Measurements from ENCODE around the gene WHRN.

Gene WHRN

DNA sequence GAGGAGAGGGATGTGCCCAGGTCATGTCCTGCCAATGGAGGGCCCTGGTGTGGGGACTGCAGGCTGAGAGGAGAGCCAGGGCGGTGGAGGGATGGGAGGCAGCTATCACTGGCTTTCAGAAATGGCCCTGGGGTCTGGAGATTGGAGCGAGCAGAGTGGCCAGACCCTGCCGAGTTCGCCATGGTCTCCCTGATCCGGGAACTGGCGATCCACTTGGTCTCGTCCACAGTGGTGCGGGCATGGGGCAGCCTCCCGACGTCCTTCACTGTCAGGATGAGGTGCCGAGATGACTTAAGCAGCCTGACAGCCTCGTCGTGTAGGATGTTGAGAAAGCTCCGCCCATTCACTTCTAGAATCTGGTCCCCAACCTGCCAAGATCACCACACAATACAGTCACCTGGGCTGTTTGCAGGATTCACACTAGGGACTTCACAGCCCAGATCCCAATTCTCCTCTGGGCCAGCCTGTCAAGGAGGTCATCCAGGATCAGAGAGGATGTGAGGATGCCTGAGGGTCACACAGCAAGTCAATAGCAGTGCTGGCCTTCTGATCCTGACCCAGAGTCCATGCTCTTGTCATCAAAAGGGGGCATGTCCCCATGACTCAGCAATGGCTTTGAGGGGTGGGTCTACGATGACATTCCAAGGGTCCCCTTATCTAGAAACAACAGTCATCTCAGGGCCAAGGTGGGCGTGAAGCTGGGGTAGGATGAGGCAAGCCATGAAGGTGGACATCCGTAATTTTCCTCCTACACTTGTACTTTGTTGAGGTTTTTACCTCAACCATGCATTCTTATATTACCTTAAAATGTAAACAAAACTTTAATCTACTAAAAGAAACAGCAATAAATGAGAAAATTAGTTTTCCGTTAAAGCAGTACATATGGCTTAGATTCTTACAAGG is 79.0 kb downstream of the WHRN start:
- no peak overlapping the region for H3K4me3 Mint-ChIP-seq
- no peak overlapping the region for H3K27ac Mint-ChIP-seq
- ATAC-seq (no peak), DNase-seq (no peak)
- H3K36me3 Mint-ChIP-seq (ENCODE audit: low read depth): no peaks in the 10 kb centered on the region
- no peaks in the 10 kb centered on the region for H3K4me1 Mint-ChIP-seq
- H3K27me3 Mint-ChIP-seq: no peaks in the 10 kb centered on the region
- no peaks in the 10 kb centered on the region for H3K9me3 Mint-ChIP-seq

DNA sequence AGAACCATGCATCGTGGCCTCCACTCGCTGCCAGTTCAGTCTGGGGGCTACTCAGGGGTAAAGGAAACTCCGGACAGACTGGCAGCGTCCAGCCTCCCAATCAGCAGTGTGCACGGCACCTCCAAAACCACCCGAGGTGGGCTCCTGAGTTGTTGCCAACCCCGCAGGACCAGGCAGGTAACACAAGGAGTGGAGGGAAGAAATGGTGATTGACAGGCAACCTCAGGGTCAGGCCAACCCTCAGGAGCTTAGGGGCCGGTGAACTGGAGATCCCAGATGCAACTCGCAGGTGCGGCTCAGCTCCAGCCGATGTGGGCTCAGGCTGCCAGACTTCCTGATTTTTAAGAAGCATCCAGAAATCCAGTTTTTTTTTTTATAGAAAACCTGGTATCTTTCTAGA is 80.1 kb downstream of the WHRN start:
- H3K4me1 Mint-ChIP-seq: no peaks in the 10 kb centered on the region
- no peaks in the 10 kb centered on the region for H3K36me3 Mint-ChIP-seq (ENCODE audit: low read depth)
- DNase-seq (no peak), ATAC-seq (no peak)
- H3K9me3 Mint-ChIP-seq: no peaks in the 10 kb centered on the region
- no peak overlapping the region for H3K4me3 Mint-ChIP-seq
- no peaks in the 10 kb centered on the region for H3K27me3 Mint-ChIP-seq
- no peak overlapping the region for H3K27ac Mint-ChIP-seq

DNA sequence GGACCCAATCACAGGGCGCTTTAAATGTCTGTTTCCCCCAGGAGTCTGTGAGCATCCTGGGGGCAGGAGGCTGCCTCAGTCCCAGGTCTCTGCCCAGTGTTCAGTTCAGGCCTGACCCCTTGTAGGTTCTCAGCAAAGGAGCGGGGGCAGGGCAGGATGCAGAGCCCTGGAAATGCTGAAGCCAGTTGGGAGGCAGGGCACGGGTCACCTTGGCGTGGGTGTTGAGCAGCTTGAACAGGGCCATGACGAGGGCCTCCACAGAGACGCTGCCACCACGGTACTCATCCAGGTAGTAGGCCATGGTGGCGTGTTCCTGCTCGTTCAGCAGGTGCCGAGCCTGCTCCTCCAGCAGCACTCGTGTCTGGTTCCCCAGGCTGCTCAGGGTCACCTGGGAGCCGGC is 81.1 kb downstream of the WHRN start:
- H3K27ac Mint-ChIP-seq: no peak overlapping the region

DNA sequence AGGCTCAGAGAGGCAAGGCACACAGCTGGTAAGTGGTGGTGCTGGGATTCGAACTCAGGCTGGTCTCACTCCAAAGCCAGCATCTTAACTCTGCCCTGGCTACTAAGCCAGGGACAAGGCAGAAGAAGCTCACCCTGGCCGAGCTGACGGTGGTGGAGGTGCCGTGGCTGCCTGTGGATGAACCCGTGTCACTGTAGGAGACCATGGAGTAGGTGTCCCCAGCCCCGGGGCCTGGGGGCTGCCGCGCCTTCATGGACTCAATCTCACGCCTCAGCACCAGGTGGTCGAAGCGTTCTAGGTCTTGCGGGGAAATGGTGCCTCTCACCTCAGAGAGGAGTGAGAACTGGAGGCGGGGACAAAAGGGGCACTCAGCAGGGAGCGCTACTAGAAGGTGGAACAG is 82.1 kb downstream of the WHRN start:
- H3K36me3 Mint-ChIP-seq (ENCODE audit: low read depth): no peaks in the 10 kb centered on the region
- H3K27me3 Mint-ChIP-seq: no peaks in the 10 kb centered on the region
- ATAC-seq (no peak), DNase-seq (no peak)
- H3K4me1 Mint-ChIP-seq: no peaks in the 10 kb centered on the region
- no peak overlapping the region for H3K4me3 Mint-ChIP-seq
- H3K9me3 Mint-ChIP-seq: no peaks in the 10 kb centered on the region
- H3K27ac Mint-ChIP-seq: no peak overlapping the region

More for the DNA sequence above, 81.1 kb downstream of the WHRN start:
- Mint-ChIP-seq H3K4me1 (no peaks in the 10 kb centered on the region), H3K36me3 (ENCODE audit: low read depth) (no peaks in the 10 kb centered on the region), H3K27me3 (no peaks in the 10 kb centered on the region), H3K9me3 (no peaks in the 10 kb centered on the region), H3K4me3 (no peak overlapping the region)
- ATAC-seq: no peak
- DNase-seq: no peak

DNA sequence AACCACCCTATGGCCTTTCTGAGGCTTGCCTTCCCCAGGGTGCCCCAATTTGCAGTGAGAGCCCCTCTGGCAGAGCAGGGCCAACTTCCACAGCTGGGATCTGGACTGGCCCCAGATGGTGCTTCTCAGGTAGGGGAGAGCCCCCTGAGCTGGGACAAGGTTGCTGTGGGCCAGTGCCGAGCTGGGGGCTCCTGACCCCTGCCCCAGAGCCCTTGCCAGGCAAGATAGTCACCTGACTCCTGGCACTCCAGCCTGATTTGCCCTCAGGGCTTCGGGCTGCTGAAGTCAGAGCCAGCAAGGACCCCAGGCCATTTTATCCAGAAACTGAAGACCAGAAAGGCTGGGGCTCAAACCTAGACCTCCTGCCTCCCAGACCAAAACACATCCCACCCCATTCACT is 84.1 kb downstream of the WHRN start:
- ATAC-seq (no peak), DNase-seq (no peak)
- Mint-ChIP-seq H3K9me3 (no peaks in the 10 kb centered on the region), H3K36me3 (ENCODE audit: low read depth) (peaks cover 2% of the 10 kb centered on the region), H3K4me3 (no peak overlapping the region), H3K27ac (no peak overlapping the region), H3K27me3 (no peaks in the 10 kb centered on the region), H3K4me1 (peaks cover 2% of the 10 kb centered on the region)

- Mint-ChIP-seq H3K4me1 (peaks cover 2% of the 10 kb centered on the region), H3K27ac (no peak overlapping the region), H3K36me3 (ENCODE audit: low read depth) (peaks cover 2% of the 10 kb centered on the region), H3K27me3 (no peaks in the 10 kb centered on the region), H3K9me3 (no peaks in the 10 kb centered on the region), H3K4me3 (no peak overlapping the region)
- ATAC-seq: no peak
- DNase-seq: no peak
Observed at GRCh38 chr9:114419796-114420195, 85.5 kb downstream of the WHRN start.

DNA sequence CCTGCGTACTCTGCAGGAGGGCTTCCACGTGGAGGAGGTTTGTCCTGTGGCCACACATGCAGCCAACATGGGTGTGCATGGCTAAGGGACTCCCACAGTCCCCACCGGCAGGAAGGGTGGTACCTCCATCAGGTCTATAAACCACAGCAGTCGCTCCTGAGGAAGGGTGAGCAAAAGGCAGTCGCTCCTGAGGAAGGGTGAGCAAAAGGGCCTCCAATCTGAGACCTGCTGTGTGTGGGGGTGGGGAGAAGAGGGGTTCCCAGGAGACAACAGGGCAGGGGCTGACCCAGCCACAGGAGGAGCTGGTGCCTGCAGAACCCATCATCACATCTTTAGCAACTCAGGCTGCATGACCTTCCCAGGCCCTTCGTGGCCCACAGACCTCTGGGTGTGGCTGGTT is 87.2 kb downstream of the WHRN start:
- peaks cover 2% of the 10 kb centered on the region for H3K36me3 Mint-ChIP-seq (ENCODE audit: low read depth)
- H3K27ac Mint-ChIP-seq: no peak overlapping the region
- peaks cover 2% of the 10 kb centered on the region for H3K4me1 Mint-ChIP-seq
- no peak overlapping the region for H3K4me3 Mint-ChIP-seq
- H3K27me3 Mint-ChIP-seq: no peaks in the 10 kb centered on the region
- no peak for DNase-seq
- no peaks in the 10 kb centered on the region for H3K9me3 Mint-ChIP-seq
- ATAC-seq: no peak

DNA sequence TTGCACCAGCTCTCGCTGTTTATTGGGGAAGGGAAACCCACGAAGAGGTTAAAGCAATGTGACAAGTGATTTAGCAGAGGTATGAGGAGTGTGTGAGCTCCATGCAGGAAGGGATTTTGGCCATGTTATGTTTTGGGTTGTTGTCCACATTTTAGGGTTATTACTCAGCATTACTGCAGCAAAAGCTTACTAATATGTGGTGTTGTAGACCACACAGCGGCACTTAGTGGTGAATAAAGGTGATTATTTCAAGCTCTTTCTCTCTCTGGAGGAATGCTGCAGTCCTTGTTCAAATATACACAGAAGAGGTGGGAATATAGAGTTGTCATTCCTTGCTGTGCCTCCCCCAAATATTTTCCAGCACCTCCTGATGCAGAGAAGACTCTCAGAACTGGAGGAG is 87.8 kb downstream of the WHRN start:
- H3K4me1 Mint-ChIP-seq: peaks cover 2% of the 10 kb centered on the region
- no peak overlapping the region for H3K27ac Mint-ChIP-seq
- H3K36me3 Mint-ChIP-seq (ENCODE audit: low read depth): peaks cover 2% of the 10 kb centered on the region
- ATAC-seq: no peak
- no peak overlapping the region for H3K4me3 Mint-ChIP-seq
- DNase-seq: no peak
- no peaks in the 10 kb centered on the region for H3K9me3 Mint-ChIP-seq
- H3K27me3 Mint-ChIP-seq: no peaks in the 10 kb centered on the region

GRCh38 chr9:114416906-114417305 is 88.4 kb downstream of the WHRN start:
- Mint-ChIP-seq H3K36me3 (ENCODE audit: low read depth) (peaks cover 2% of the 10 kb centered on the region), H3K27ac (no peak overlapping the region), H3K4me1 (peaks cover 2% of the 10 kb centered on the region), H3K9me3 (no peaks in the 10 kb centered on the region), H3K4me3 (no peak overlapping the region), H3K27me3 (no peaks in the 10 kb centered on the region)
- DNase-seq (no peak), ATAC-seq (no peak)

DNA sequence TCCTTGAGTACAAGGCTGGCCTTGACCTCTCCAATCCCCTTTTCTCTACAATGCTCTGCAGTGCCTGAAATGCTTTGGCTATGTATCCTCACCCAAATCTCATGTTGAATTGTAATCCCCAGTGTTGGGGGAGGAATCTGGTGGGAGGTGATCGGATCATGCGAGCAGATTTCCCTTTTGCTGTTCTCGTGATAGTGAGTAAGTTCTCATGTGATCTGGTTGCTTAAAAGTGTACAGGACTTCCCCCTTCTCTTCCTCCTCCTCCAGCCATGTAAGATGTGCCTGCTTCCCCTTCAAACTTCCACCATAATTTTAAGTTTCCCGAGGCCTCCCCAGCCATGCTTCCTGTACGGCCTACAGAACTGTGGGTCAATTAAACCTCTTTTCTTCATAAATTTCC is 89.0 kb downstream of the WHRN start:
- Mint-ChIP-seq H3K36me3 (ENCODE audit: low read depth) (peaks cover 2% of the 10 kb centered on the region), H3K27ac (no peak overlapping the region), H3K27me3 (no peaks in the 10 kb centered on the region), H3K9me3 (no peaks in the 10 kb centered on the region), H3K4me1 (peaks cover 2% of the 10 kb centered on the region), H3K4me3 (no peak overlapping the region)
- ATAC-seq (no peak), DNase-seq (no peak)

DNA sequence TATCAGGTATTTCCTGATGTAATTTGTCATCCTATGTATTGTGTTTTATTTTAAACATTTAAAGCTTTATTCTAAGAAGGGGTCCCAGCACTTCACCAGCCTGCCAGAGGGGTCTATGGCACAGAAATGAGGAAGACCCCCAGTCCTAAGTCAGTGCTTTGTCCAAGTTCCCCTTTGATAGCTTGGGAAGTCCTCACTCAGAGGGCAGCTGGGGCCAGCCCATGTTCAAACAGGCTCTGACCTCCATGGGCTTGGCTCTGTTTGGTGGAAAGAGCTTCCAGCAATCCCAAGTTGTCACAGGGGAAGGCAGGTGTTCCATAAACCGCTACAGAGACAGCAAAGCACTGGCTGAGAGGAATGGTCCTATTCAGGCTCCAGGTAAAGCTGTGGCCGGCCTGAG is 90.9 kb downstream of the WHRN start:
- DNase-seq (no peak), ATAC-seq (no peak)
- H3K4me1 Mint-ChIP-seq: peaks cover 2% of the 10 kb centered on the region
- no peak overlapping the region for H3K27ac Mint-ChIP-seq
- peaks cover 2% of the 10 kb centered on the region for H3K36me3 Mint-ChIP-seq (ENCODE audit: low read depth)
- H3K27me3 Mint-ChIP-seq: no peaks in the 10 kb centered on the region
- no peak overlapping the region for H3K4me3 Mint-ChIP-seq
- no peaks in the 10 kb centered on the region for H3K9me3 Mint-ChIP-seq

DNA sequence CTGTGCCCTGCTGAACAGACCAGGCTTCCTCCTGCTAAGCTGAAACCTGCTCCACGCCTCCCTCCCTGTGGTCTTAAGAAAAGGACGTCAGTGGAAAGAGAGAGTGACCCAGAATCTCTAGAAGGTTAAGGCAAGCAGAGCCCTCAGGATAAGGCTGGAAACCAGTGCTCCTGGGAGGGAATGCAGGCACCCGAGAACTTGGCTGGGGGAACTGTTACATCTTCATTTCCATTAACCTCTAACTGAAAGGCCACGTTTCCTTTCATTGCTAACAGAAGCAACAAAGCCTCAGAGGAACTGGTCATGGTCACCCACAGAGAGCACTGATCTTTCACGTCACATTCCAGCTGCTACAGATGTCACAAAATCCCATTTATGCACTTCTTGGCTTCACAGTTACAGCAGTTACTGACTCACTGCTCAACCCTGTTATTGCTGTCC is 91.4 kb downstream of the WHRN start:
- Mint-ChIP-seq H3K4me1 (peaks cover 2% of the 10 kb centered on the region), H3K9me3 (no peaks in the 10 kb centered on the region), H3K36me3 (ENCODE audit: low read depth) (peaks cover 2% of the 10 kb centered on the region), H3K27ac (no peak overlapping the region), H3K4me3 (no peak overlapping the region), H3K27me3 (no peaks in the 10 kb centered on the region)
- DNase-seq (no peak), ATAC-seq (no peak)

GRCh38 chr9:114412048-114412683 is 93.1 kb downstream of the WHRN start:
- no peaks in the 10 kb centered on the region for H3K36me3 Mint-ChIP-seq (ENCODE audit: low read depth)
- DNase-seq (no peak), ATAC-seq (no peak)
- H3K4me1 Mint-ChIP-seq: no peaks in the 10 kb centered on the region
- H3K9me3 Mint-ChIP-seq: no peaks in the 10 kb centered on the region
- no peak overlapping the region for H3K4me3 Mint-ChIP-seq
- H3K27ac Mint-ChIP-seq: no peak overlapping the region
- no peaks in the 10 kb centered on the region for H3K27me3 Mint-ChIP-seq

DNA sequence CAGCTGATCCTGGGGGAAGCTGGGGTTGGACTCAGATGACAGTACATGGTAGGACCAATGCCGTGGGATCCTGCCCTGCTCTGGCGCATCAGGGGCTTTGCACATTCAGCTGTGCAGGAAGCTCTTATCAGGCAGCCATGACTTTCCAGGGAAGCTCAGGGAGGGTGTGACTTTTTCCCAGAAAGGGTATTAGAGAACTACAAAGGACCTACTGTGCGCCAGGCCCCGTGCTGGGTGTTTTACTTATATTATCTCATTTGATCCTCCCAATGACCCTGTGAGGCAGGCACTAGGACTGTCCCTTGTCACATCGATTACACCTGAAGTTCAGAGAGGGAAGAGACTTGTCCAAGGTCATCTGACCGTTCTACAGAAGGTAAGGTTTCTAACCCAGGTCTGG is 93.8 kb downstream of the WHRN start:
- no peak for DNase-seq
- no peak overlapping the region for H3K27ac Mint-ChIP-seq
- H3K4me1 Mint-ChIP-seq: no peaks in the 10 kb centered on the region
- no peak overlapping the region for H3K4me3 Mint-ChIP-seq
- H3K27me3 Mint-ChIP-seq: no peaks in the 10 kb centered on the region
- ATAC-seq: no peak
- H3K36me3 Mint-ChIP-seq (ENCODE audit: low read depth): no peaks in the 10 kb centered on the region
- H3K9me3 Mint-ChIP-seq: no peaks in the 10 kb centered on the region

DNA sequence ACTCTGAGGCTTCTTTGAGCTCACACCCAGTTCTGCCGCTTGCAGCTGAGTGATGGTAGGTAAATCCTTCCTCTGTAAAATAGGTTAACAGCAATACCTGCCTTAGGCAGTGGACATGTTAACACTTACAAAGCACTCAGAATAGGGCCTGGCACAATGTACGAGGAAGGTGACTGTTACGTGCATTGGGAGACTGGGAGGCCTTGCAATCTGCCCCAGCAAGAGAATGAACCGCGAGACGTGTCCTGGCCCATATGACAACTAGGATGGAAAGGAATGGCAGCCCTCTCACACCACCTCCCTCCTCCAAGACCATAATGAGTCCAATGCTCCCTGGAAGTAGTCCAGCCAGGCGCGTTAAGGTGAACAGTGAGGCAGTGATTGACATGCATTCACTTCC is 94.4 kb downstream of the WHRN start:
- H3K9me3 Mint-ChIP-seq: no peaks in the 10 kb centered on the region
- H3K36me3 Mint-ChIP-seq (ENCODE audit: low read depth): no peaks in the 10 kb centered on the region
- H3K4me3 Mint-ChIP-seq: no peak overlapping the region
- no peak overlapping the region for H3K27ac Mint-ChIP-seq
- ATAC-seq (no peak), DNase-seq (no peak)
- H3K27me3 Mint-ChIP-seq: no peaks in the 10 kb centered on the region
- no peaks in the 10 kb centered on the region for H3K4me1 Mint-ChIP-seq
